Medulla oblongata (tissue), 1 donor: Measurements from ENCODE around the gene UBXN7.
A peak's percentile ranks its signal among the peaks of the same experiment; 100 is the strongest.
"Not testable (repeated sequence)": the region's sequence is repeated elsewhere in the genome, so short reads cannot be mapped to it uniquely, and the experiment has no call there.

Experiments
- DNase-seq: peaks from one replicate; pipeline ENCODE4 v3.0.0-alpha.2; 2015; ENCODE audit errors: extremely low spot score

Gene UBXN7

GRCh38 chr3:196432137-196432879, at the start of gene UBXN7:
Gene UBXN7 (minus strand): TSS chr3:196432427. CDS start chr3:196432399, 28 bp downstream.
- peak; percentile 94 for DNase-seq

- DNase-seq: no peak
These were observed 45.5 kb upstream of the UBXN7 start for GRCh38 chr3:196477678-196478077.

GRCh38 chr3:196472286-196472685, 40.1 kb upstream of the UBXN7 start:
- no peak for DNase-seq

GRCh38 chr3:196471551-196471950, 39.3 kb upstream of the UBXN7 start:
- DNase-seq: no peak

GRCh38 chr3:196470182-196470581, 38.0 kb upstream of the UBXN7 start:
- not testable (repeated sequence) for DNase-seq

GRCh38 chr3:196463804-196464203, 31.6 kb upstream of the UBXN7 start:
- no peak for DNase-seq

GRCh38 chr3:196463478-196463756, 31.2 kb upstream of the UBXN7 start:
- no peak for DNase-seq

GRCh38 chr3:196462680-196463477, 30.7 kb upstream of the UBXN7 start:
- DNase-seq: not testable (repeated sequence)

GRCh38 chr3:196458063-196458462, 25.8 kb upstream of the UBXN7 start:
- DNase-seq: no peak

GRCh38 chr3:196457470-196457869, 25.2 kb upstream of the UBXN7 start:
- DNase-seq: not testable (repeated sequence)

- DNase-seq: no peak
These were observed 22.7 kb upstream of the UBXN7 start for GRCh38 chr3:196454935-196455334.

- DNase-seq: not testable (repeated sequence)
These were observed 13.2 kb upstream of the UBXN7 start for GRCh38 chr3:196445391-196445790.

- DNase-seq: no peak
These were observed 12.3 kb upstream of the UBXN7 start for GRCh38 chr3:196444500-196444894.

- no peak for DNase-seq
These were observed 8.5 kb upstream of the UBXN7 start for GRCh38 chr3:196440696-196441095.

GRCh38 chr3:196440041-196440537, 7.9 kb upstream of the UBXN7 start:
- no peak for DNase-seq

GRCh38 chr3:196431181-196432136, 768 bp downstream of the UBXN7 start:
- DNase-seq: peak; percentile 61

- no peak for DNase-seq
These were observed 4.2 kb downstream of the UBXN7 start for GRCh38 chr3:196428041-196428440.

GRCh38 chr3:196424421-196424820, 7.8 kb downstream of the UBXN7 start:
- not testable (repeated sequence) for DNase-seq

GRCh38 chr3:196423044-196423781, 9.0 kb downstream of the UBXN7 start:
- peak; percentile 38 for DNase-seq

- not testable (repeated sequence) for DNase-seq
These were observed 10.6 kb downstream of the UBXN7 start for GRCh38 chr3:196421668-196422067.

- no peak for DNase-seq
These were observed 12.8 kb downstream of the UBXN7 start for GRCh38 chr3:196419386-196419785.
